Stomach (tissue), 9 donors: ENCODE measurements around the gene LCE2A. TPM values are rescaled to one million over a fixed set of nuclear protein-coding genes. Genes with fewer than 3 reads are reported as not detected.

Source experiments
- DNase-seq, 2 donors: peaks; one replicate each; pipeline versions ENCODE4 v3.0.0 to v3.0.0-alpha.2; 2013 to 2019
- H3K27ac ChIP-seq, 5 donors: fragments of 200-600 bp in 4 of 5; sonication (generic) in 4 of 5; one replicate each; pipeline ENCODE4 v1.5.1; 2013 to 2019; ENCODE audit warnings: mild to moderate bottlenecking in 1 of 5, moderate library complexity in 1 of 5
- H3K27me3 ChIP-seq, 3 donors: fragments of 200-600 bp; sonication (generic); one replicate each; pipeline ENCODE4 v1.5.1; 2017 to 2019; ENCODE audit warnings: mixed run types in 1 of 3
- H3K36me3 ChIP-seq, 4 donors: fragments of 200-600 bp; sonication (generic); 1 replicate in 3 of 4; 2 replicates in 1 of 4; pipeline ENCODE4 v1.5.1; 2016 to 2019
- H3K4me1 ChIP-seq, 4 donors: fragments of 200-600 bp; sonication (generic); one replicate each; pipeline ENCODE4 v1.5.1; 2016 to 2019
- H3K4me3 ChIP-seq, 4 donors: fragments of 200-600 bp; sonication (generic) in 3 of 4; one replicate each; pipeline ENCODE4 v1.5.1; 2016 to 2019; ENCODE audit warnings: mild to moderate bottlenecking in 1 of 4
- H3K9me3 ChIP-seq, 4 donors: fragments of 200-600 bp; sonication (generic); one replicate each; pipeline ENCODE4 v1.5.1; 2016 to 2019
- CTCF ChIP-seq, 7 experiments: fragments of 450-650 bp in 4 of 7; fragments of 200-600 bp in 3 of 7; sonication (generic) in 3 of 7; IDR thresholded peaks; one replicate each; pipeline ENCODE4 v1.5.1; 2016 to 2019; ENCODE audit warnings: antibody characterized with exemption in 7 of 7, control low read depth in 2 of 7, mild to moderate bottlenecking in 1 of 7
- EP300 ChIP-seq: sonication (generic); formaldehyde crosslinking; IDR thresholded peaks from one replicate; pipeline ENCODE4 v1.6.1; 2017; ENCODE audit warnings: antibody characterized with exemption
- POLR2A ChIP-seq, 4 donors: fragments of 450-650 bp; IDR thresholded peaks; one replicate each; pipeline ENCODE4 v1.6.1; 2016; ENCODE audit warnings: antibody characterized with exemption in 4 of 4, control low read depth in 2 of 4, mild to moderate bottlenecking in 1 of 4, moderate library complexity in 1 of 4
- POLR2AphosphoS5 ChIP-seq, 3 donors: sonication (generic); formaldehyde crosslinking; IDR thresholded peaks; one replicate each; pipeline ENCODE4 v1.6.1; 2016; ENCODE audit warnings: antibody characterized with exemption in 3 of 3
- WGBS, 5 donors: extraction: QIAGEN DNeasy Blood & Tissue Kit in 3 of 5; methylation state at CpG; one replicate each; pipeline versions ENCODE4 v1.1.5 to v1.1.7; 2013 to 2018; 5-methylcytosine and 5-hydroxymethylcytosine counted together
- intact Hi-C: fragments of 100-400 bp; cut with DNase I; formaldehyde crosslinking; loops from one replicate; pipeline ENCODE4 v1.15.1; 2023; ENCODE audit warnings: low total_unique reads
- polyA plus RNA-seq, 3 donors: library from polyadenylated mRNA; stranded (reverse); fragments of 200-250 nt; gene quantifications; one replicate each; pipeline ENCODE4 v1.2.3, GENCODE V29; 2013
- total RNA-seq, 5 donors: library from RNA; depleted of rRNA; stranded (reverse); fragments of >200 nt; gene quantifications; one replicate each; pipeline versions ENCODE4 v1.1.0 to v1.2.3, GENCODE V29; 2014 to 2016
- donor health status: healthy with polysubstance abuse.
- donor health status: Bipolar disorder and iron deficiency.
- donor health status: healthy.

The LCE2A gene
- total and polyA plus RNA-seq, 8 donors = not detected

DNA sequence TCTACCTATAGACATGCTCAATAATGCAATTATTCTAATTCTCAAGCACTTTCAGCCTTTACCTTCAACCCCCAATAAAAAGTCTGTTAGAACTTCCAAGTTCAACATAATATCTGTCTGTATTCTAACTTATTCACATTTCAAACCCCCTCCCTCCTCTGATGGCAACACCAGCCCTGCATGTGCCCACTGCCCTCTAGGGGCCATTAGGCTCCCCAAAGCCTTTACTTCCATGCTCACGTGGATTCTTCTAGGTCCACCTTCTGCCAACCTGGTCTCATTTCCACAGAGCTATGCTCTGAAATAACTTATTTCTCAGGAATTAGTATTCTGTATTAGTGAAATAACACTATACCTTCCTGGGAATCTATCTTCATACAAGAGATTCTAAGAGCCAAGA, 37.5 kb downstream of the LCE2A start:
- Histone ChIP-seq H3K4me1 (no peaks in the 10 kb centered on the region), H3K9me3 (no peaks in the 10 kb centered on the region), H3K27ac (no peak overlapping the region), H3K36me3 (no peaks in the 10 kb centered on the region), H3K4me3 (no peak overlapping the region), H3K27me3 (peaks cover 0 to 7% (median 0%) of the 10 kb centered on the region in 3 donors)
- TF ChIP-seq CTCF (IDR thresholded peaks at IDR 0.05) (no peak), EP300 (no peak), POLR2A (IDR thresholded peaks at IDR 0.05) (no peak), POLR2AphosphoS5 (IDR thresholded peaks at IDR 0.05) (no peak)
- intact Hi-C loops = no loop called here
- DNase-seq = no peak
- WGBS, 5 donors = 14 to 38% (median 25%) methylated on average over 1 of the region's 1 CpG

DNA sequence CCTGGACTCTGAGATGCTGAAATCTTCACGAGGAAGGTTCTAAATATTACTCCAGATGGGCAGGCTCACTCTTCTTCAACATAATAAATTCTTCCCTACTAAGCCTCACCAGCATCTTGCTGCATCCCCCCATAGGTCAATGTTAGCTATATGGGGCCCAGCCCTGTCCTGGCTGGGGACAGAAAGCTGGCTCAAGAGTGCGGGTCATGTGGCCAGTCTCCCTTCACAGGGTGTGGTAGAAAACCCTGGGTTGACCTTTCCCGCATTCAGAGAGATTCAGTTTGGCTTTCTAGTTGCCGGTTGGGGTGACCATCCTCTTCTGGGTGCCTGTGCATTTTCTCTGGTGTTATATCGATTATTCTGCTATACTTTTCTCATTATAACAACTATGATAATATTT, 39.9 kb downstream of the LCE2A start:
- no peak for DNase-seq
- TF ChIP-seq POLR2A (IDR thresholded peaks at IDR 0.05) (no peak), CTCF (IDR thresholded peaks at IDR 0.05) (no peak), POLR2AphosphoS5 (IDR thresholded peaks at IDR 0.05) (no peak), EP300 (no peak)
- WGBS, 5 donors = 69 to 84% (median 73%) methylated on average over 5 of the region's 5 CpGs
- Histone ChIP-seq H3K27me3 (peaks cover 0 to 7% (median 0%) of the 10 kb centered on the region in 3 donors), H3K4me1 (no peaks in the 10 kb centered on the region), H3K36me3 (no peaks in the 10 kb centered on the region), H3K9me3 (no peaks in the 10 kb centered on the region), H3K27ac (no peak overlapping the region), H3K4me3 (no peak overlapping the region)
- intact Hi-C loops = no loop called here

DNA sequence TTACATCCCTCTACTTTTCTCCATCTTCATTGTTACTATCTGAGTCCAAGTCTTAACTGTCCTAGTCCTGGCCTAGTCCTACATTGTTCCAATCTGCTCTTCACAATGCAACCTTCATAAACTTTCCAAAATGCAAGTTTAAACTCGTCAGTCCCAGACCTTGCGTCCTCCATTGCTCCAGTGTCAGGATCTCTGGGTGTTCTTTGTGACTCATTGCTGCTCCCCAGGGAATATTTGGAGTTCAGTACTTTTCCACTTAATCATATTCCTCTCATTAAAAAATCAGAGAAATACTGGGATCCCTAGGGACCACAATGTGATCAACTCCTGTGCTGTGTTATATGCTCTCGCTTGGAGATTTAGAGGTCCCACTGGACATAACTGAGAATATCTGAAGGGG, 41.7 kb downstream of the LCE2A start:
- no peaks in the 10 kb centered on the region for H3K4me1 ChIP-seq
- H3K4me3 ChIP-seq = no peak overlapping the region
- H3K27ac ChIP-seq = no peak overlapping the region
- no peak for TF ChIP-seq POLR2AphosphoS5 (IDR thresholded peaks at IDR 0.05)
- no peak for TF ChIP-seq POLR2A (IDR thresholded peaks at IDR 0.05)
- no peak for TF ChIP-seq EP300
- no peak for TF ChIP-seq CTCF (IDR thresholded peaks at IDR 0.05)
- 77 to 85% (median 83%) methylated on average over 3 of the region's 3 CpGs for WGBS, 5 donors
- DNase-seq = no peak
- peaks cover 0 to 12% (median 0%) of the 10 kb centered on the region in 3 donors for H3K27me3 ChIP-seq
- intact Hi-C loops = no loop called here
- H3K36me3 ChIP-seq = no peaks in the 10 kb centered on the region
- H3K9me3 ChIP-seq = no peaks in the 10 kb centered on the region

DNA sequence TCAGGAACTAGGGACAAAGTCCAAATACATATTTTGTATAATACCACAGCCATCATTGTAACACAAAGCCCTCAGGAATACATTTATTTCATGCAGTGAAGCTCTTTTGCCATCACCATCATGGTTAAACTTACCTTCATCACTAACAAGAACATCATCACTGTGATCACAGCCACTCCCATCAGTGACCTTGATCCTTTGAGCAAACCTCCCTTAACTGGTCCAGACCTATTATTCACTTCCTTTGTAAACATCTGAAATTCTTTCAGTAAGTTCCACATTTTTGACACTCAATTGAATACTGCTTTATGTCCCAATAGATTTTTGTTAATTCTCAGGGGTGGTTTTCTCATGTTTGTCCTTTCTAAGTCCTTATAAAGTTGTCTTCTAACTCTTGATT, 43.5 kb downstream of the LCE2A start:
- H3K27ac ChIP-seq = no peak overlapping the region
- H3K4me1 ChIP-seq = no peaks in the 10 kb centered on the region
- TF ChIP-seq EP300 (no peak), POLR2AphosphoS5 (IDR thresholded peaks at IDR 0.05) (no peak), CTCF (IDR thresholded peaks at IDR 0.05) (no peak), POLR2A (IDR thresholded peaks at IDR 0.05) (no peak)
- H3K27me3 ChIP-seq = peaks cover 0 to 12% (median 0%) of the 10 kb centered on the region in 3 donors
- DNase-seq = no peak
- no peaks in the 10 kb centered on the region for H3K9me3 ChIP-seq
- H3K4me3 ChIP-seq = no peak overlapping the region
- intact Hi-C loops = no loop called here
- H3K36me3 ChIP-seq = no peaks in the 10 kb centered on the region
